GM12878 (cell line): Measurements from ENCODE around the gene ACTRT3. TPM values are rescaled to one million over a fixed set of nuclear protein-coding genes. Genes with fewer than 3 reads are reported as not detected.
A peak's percentile ranks its signal among the peaks of the same experiment; 100 is the strongest.

Source experiments
- BRCA1 ChIP-seq: IDR thresholded peaks from 2 replicates; pipeline ENCODE4 v1.6.1; 2011; ENCODE audit warnings: low read depth, low read length, improper control_type of control experiment
- CEBPB ChIP-seq, 2 experiments: fragments of 150-350 bp in 1 of 2; IDR thresholded peaks; 2 replicates each; pipeline ENCODE4 v1.6.1; 2012 to 2014; ENCODE audit warnings: low read depth in 2 of 2, low read length in 2 of 2, borderline replicate concordance in 1 of 2, inconsistent platforms in 1 of 2
- MAX ChIP-seq: IDR thresholded peaks from 2 replicates; pipeline ENCODE4 v1.6.1; 2012; ENCODE audit warnings: low read depth, low read length, improper control_type of control experiment
- MEF2B ChIP-seq: fragments of 450-650 bp; IDR thresholded peaks from 2 replicates; pipeline ENCODE4 v1.6.1; 2018; ENCODE audit warnings: mild to moderate bottlenecking, moderate library complexity; ENCODE audit not compliant: partially characterized antibody, poor library complexity, severe bottlenecking
- MTA3 ChIP-seq: IDR thresholded peaks from 2 replicates; pipeline ENCODE4 v1.6.1; 2012; ENCODE audit warnings: low read length, inconsistent platforms, borderline replicate concordance
- MXI1 ChIP-seq: fragments of 150-350 bp; IDR thresholded peaks from 2 replicates; pipeline ENCODE4 v1.6.1; 2011; ENCODE audit warnings: low read depth, mild to moderate bottlenecking, inconsistent platforms, low read length, improper control_type of control experiment
- NFIC ChIP-seq: IDR thresholded peaks from 2 replicates; pipeline ENCODE4 v1.6.1; 2012; ENCODE audit warnings: low read depth, mild to moderate bottlenecking, inconsistent platforms, low read length, moderate library complexity
- PAX8 ChIP-seq: fragments of 450-650 bp; IDR thresholded peaks from 2 replicates; pipeline ENCODE4 v1.6.1; 2017; ENCODE audit warnings: mild to moderate bottlenecking, moderate library complexity
- RELB ChIP-seq: fragments of 450-650 bp; IDR thresholded peaks from 2 replicates; pipeline ENCODE4 v1.6.1; 2017; ENCODE audit warnings: low read depth, mild to moderate bottlenecking, moderate library complexity
- SREBF2 ChIP-seq: IDR thresholded peaks from 2 replicates; pipeline ENCODE4 v1.6.1; 2012; ENCODE audit warnings: mild to moderate bottlenecking, low read length
- STAT1 ChIP-seq: fragments of 450-650 bp; conservative IDR thresholded peaks from 2 replicates; pipeline ENCODE4 v1.6.1; 2014; ENCODE audit warnings: antibody characterized with exemption, mild to moderate bottlenecking
- TBL1XR1 ChIP-seq: IDR thresholded peaks from 2 replicates; pipeline ENCODE4 v1.6.1; 2012; ENCODE audit warnings: low read depth, low read length, improper control_type of control experiment
- ZBED1 ChIP-seq: IDR thresholded peaks from 2 replicates; pipeline ENCODE4 v1.6.1; 2016; ENCODE audit warnings: borderline replicate concordance
- ZBTB11 ChIP-seq: fragments of 450-650 bp; formaldehyde crosslinking; IDR thresholded peaks from 2 replicates; pipeline ENCODE4 v1.5.0; 2022; ENCODE audit warnings: mild to moderate bottlenecking, missing genetic modification characterization
- polyA plus RNA-seq, 11 experiments: library from polyadenylated mRNA; depleted of rRNA in 4 of 11; unstranded in 6 of 11; stranded (reverse) in 5 of 11; fragments of >200 nt; fragmentation: Nextera tagmentation in 4 of 11; fragmentation: Illumina TruSeq in 1 of 11; extraction: Ambion mirVana in 4 of 11; extraction: Trizol in 1 of 11; gene quantifications; 1 replicate in 1 of 11; 2 replicates in 10 of 11; pipeline versions ENCODE4 v1.2.1 to v1.2.3, GENCODE V29; 2011 to 2016; ENCODE audit warnings: inconsistent platforms in 2 of 11, missing spikeins in 2 of 11, low read depth in 1 of 11
- total RNA-seq, 4 experiments: library from RNA; depleted of rRNA in 3 of 4; stranded (reverse); fragments of >200 nt in 3 of 4; fragmentation: Illumina TruSeq in 1 of 4; extraction: Trizol in 1 of 4; gene quantifications; 2 replicates each; pipeline versions ENCODE4 v1.2.1 to v1.2.3, GENCODE V29; 2013 to 2021
- TF ChIP-seq, protein P1 (sequence below): fragments of 150-350 bp; IDR thresholded peaks from 2 replicates; pipeline ENCODE4 v1.6.1; 2014; ENCODE audit warnings: mild to moderate bottlenecking, low read depth, low read length
- TF ChIP-seq, protein P2 (sequence below): IDR thresholded peaks from 2 replicates; pipeline ENCODE4 v1.6.1; 2011; ENCODE audit warnings: low read depth, mild to moderate bottlenecking, low read length, moderate library complexity, borderline replicate concordance; ENCODE audit errors: extremely low read depth
- TF ChIP-seq, protein P3 (sequence below): IDR thresholded peaks from 2 replicates; pipeline ENCODE4 v1.6.1; 2012; ENCODE audit warnings: mild to moderate bottlenecking, low read depth, low read length

Gene ACTRT3
- total and polyA plus RNA-seq, 10 of the 15 experiments (the other 5 are each of a cell fraction or from before 2014, with no cell fraction given) = 0.02 to 0.58 (median 0.11) TPM; not detected in 1

DNA sequence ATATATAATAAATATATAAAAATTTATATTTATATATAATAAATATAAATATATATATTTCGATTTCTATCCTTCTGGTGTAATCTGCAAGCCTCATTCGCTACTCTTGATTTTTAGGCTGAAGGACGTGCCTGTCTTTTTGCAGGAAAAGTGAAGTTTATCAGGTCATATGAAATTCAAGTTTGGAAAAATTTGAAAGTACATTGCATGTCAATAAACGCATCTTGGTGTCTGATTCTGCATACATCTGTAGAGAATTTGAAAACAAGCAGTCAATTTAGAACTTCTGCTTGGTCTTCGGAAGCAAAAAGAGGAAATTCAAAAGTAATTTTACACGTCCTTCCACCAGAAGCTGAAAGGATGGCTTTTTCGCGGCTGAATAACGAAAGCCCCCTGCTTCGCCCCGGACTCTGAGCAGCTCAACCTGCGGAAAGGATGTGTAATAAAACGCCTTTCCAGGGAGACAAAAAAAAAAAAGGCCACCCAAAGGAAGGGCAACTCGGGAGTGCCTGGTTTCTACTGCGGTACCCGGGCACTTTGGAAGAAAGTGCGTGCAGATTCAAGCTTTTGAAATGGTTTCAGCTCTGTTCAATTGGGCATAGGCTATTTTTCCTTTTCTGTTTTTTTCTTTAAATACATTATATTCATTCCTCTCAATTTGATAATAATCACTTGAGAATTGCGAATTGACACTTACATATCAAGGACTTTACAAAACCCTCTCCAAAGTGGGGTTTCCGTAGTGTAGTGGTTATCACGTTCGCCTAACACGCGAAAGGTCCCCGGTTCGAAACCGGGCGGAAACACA, 2.3 kb upstream of the ACTRT3 start (continued):
- TF ChIP-seq ZBTB11 (CRISPR knock-in tag) (no peak), TBL1XR1 (peak; percentile 85), RELB (no peak), STAT1 (0 out of 2 replicates have a peak, but pooled peaks have one; percentile 70), MEF2B (no peak), NFIC (peak; percentile 85), PAX8 (no peak), BRCA1 (no peak), ZBED1 (peak; percentile 49; the same call in 1 of the 2 replicates), MTA3 (0 out of 2 replicates have a peak, but pooled peaks have one; percentile 52), MAX (no peak), MXI1 (0 out of 2 replicates have a peak, but pooled peaks have one; percentile 11), SREBF2 (peak; percentile 97), CEBPB (IDR thresholded peaks at IDR 0.05; ENCODE audit: borderline replicate concordance in 1 of 2, low read depth in 2 of 2, low read length in 2 of 2) (0 out of 4 replicates have a peak, but pooled peaks of 1 of the 2 experiments have one; percentile 58)
- TF ChIP-seq, protein P1, sequence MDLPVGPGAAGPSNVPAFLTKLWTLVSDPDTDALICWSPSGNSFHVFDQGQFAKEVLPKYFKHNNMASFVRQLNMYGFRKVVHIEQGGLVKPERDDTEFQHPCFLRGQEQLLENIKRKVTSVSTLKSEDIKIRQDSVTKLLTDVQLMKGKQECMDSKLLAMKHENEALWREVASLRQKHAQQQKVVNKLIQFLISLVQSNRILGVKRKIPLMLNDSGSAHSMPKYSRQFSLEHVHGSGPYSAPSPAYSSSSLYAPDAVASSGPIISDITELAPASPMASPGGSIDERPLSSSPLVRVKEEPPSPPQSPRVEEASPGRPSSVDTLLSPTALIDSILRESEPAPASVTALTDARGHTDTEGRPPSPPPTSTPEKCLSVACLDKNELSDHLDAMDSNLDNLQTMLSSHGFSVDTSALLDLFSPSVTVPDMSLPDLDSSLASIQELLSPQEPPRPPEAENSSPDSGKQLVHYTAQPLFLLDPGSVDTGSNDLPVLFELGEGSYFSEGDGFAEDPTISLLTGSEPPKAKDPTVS = peak; percentile 75; the same call in 1 of the 2 replicates
- TF ChIP-seq, protein P2, sequence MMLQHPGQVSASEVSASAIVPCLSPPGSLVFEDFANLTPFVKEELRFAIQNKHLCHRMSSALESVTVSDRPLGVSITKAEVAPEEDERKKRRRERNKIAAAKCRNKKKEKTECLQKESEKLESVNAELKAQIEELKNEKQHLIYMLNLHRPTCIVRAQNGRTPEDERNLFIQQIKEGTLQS = no peak
- TF ChIP-seq, protein P3, sequence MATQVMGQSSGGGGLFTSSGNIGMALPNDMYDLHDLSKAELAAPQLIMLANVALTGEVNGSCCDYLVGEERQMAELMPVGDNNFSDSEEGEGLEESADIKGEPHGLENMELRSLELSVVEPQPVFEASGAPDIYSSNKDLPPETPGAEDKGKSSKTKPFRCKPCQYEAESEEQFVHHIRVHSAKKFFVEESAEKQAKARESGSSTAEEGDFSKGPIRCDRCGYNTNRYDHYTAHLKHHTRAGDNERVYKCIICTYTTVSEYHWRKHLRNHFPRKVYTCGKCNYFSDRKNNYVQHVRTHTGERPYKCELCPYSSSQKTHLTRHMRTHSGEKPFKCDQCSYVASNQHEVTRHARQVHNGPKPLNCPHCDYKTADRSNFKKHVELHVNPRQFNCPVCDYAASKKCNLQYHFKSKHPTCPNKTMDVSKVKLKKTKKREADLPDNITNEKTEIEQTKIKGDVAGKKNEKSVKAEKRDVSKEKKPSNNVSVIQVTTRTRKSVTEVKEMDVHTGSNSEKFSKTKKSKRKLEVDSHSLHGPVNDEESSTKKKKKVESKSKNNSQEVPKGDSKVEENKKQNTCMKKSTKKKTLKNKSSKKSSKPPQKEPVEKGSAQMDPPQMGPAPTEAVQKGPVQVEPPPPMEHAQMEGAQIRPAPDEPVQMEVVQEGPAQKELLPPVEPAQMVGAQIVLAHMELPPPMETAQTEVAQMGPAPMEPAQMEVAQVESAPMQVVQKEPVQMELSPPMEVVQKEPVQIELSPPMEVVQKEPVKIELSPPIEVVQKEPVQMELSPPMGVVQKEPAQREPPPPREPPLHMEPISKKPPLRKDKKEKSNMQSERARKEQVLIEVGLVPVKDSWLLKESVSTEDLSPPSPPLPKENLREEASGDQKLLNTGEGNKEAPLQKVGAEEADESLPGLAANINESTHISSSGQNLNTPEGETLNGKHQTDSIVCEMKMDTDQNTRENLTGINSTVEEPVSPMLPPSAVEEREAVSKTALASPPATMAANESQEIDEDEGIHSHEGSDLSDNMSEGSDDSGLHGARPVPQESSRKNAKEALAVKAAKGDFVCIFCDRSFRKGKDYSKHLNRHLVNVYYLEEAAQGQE = no peak
